ENCODE results near the gene PIK3C3.

The PIK3C3 gene

GRCh38 chr18:41954827-41955613 lies at the start of gene PIK3C3:
TSS of gene PIK3C3 (plus strand) at chr18:41955234. CDS start at chr18:41955292, 58 bp downstream.
- peak; percentile 95 for DNase-seq (ENCODE audit: low read depth)

DNA sequence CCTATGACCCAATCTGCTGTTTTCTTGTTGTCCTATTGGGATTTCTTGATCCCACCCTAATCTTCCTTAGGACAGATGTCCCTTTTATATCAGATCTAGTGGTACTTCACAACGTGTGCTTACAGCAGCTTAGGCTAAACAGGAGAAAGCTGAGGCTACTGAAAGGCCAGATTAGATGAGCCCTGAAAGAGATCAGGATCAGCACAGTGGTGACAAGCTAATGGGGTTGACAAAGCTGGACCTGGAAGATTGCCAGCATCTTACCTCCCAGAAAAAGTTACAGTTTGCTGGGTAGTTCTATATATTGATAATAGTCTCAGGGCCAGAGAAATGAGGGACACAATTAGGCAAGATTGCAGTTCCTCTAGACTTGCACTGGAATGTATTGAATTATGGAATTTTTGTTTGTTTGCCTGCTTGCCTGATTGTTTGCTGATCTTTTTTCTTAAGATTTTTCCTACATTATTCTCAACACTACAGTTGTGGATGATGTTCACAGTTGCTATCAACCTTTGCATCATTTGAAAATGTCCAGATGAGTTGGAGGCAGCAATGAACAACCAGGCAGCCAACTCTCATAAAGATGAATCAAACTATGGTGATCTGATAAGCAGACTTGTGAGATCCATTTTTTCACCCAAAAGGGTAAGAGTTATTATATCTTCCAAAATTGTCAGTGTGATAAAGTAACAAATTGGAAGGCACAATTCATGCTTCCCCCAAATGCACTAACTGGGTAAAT lies 49.1 kb upstream of the PIK3C3 start:
- no peak overlapping the region for H3K4me3 ChIP-seq (ENCODE audit: low read depth, low read length)
- no peak for DNase-seq (ENCODE audit: low read depth)

More at GRCh38 chr18:41954827-41955613, at the start of gene PIK3C3:
- peak within 1 kb of the TSS; percentile 86 for H3K4me3 ChIP-seq (ENCODE audit: low read depth, low read length)

DNA sequence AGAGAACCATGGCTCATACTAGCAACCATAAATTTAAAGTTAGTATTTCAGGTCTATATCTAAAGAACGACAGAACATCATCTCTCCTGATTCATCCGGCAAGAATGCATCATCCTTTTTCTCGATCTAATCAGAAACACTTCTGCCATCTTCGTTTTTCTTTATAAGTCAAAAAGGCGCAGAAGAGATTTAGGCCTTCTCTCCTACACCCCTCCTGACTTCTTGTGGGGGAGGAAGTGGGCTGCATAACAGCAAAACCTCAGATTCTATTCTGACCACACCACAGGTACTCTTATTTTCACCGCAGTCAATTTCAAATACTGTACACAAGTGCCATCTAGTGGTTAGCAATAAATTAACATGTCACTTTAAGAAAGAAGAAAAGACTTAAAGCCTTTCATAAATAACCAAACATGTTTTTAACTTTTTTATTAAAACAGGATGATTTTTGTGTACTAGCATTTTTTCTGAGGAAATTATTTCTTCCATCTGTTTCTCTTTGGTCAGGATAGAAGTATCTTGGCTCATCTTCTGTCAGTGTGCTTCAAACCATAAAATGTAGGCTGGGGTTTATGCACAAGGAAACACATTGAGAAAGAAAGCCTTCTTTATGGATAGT lies 48.4 kb upstream of the PIK3C3 start:
- peak; percentile 21 for DNase-seq (ENCODE audit: low read depth)
- H3K4me3 ChIP-seq (ENCODE audit: low read depth, low read length) = peak overlapping the region; percentile 20

- no peak overlapping the region for H3K4me3 ChIP-seq (ENCODE audit: low read depth, low read length)
- DNase-seq (ENCODE audit: low read depth) = peak; percentile 31
Measured at GRCh38 chr18:41917181-41917580, 37.9 kb upstream of the PIK3C3 start.

- no peak overlapping the region for H3K4me3 ChIP-seq (ENCODE audit: low read depth, low read length)
- no peak for DNase-seq (ENCODE audit: low read depth)
Measured at GRCh38 chr18:41921770-41922169, 33.3 kb upstream of the PIK3C3 start.

DNA sequence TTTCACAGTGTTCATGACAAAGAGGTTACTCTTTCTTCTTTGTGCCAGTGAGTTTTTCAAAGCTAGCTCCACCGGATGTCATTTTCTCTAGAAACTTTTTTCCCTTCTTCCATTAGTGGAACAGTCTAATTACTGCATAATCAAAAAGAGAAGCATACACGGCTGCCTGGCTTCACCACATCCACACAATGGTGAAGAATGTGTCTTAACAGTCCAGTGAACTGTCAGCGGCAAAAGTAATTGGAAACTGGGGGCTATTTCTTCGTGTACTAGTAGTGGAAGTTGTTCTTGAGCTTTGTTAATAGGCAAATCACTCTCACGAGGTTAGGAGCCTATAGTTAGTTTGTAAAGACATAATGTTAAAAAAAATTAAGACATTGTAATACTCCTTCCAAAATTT lies 32.9 kb upstream of the PIK3C3 start:
- DNase-seq (ENCODE audit: low read depth) = no peak
- H3K4me3 ChIP-seq (ENCODE audit: low read depth, low read length) = no peak overlapping the region

GRCh38 chr18:41922841-41923240 lies 32.2 kb upstream of the PIK3C3 start:
- H3K4me3 ChIP-seq (ENCODE audit: low read depth, low read length) = no peak overlapping the region
- DNase-seq (ENCODE audit: low read depth) = no peak

DNA sequence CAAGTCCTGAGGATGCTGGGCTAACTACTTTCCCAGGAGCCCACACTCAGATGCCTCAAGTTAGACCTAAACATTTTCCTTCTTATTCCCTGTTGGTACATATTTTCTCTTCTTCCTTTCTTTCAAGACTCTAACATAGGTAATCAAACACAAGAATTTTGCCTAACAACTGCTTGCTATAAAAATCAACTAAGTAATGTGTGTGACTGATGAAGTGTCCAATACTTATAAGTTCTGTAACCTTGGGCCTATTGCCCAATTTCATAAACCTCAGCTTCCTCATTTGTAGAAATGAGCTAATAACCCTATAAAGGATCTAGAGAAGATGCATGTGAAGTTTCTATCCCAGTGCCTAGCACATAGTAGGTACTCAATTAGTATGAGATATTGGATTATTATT lies 31.6 kb upstream of the PIK3C3 start:
- H3K4me3 ChIP-seq (ENCODE audit: low read depth, low read length) = no peak overlapping the region
- DNase-seq (ENCODE audit: low read depth) = no peak

DNA sequence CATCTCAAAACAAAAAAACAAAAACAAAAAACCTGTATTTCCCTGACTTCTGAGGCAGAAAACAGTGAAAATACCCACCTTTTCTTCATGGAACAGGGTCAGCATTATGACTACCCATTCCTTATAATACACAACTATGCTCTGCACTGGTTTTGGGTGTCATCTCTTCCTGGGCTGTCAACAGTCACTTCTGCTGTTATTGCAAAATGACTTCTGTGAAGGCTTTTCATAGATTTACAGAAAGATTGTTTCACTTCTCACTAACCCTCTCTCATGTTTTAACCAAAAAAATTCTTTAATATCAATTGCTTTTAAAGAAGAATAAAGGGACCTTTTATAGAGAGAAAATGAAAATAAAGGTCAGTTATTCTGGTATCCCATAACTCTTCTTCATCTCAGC lies 26.5 kb upstream of the PIK3C3 start:
- no peak for DNase-seq (ENCODE audit: low read depth)
- no peak overlapping the region for H3K4me3 ChIP-seq (ENCODE audit: low read depth, low read length)

GRCh38 chr18:41932899-41933298 lies 22.1 kb upstream of the PIK3C3 start:
- no peak for DNase-seq (ENCODE audit: low read depth)
- H3K4me3 ChIP-seq (ENCODE audit: low read depth, low read length) = no peak overlapping the region

- no peak for DNase-seq (ENCODE audit: low read depth)
Measured at GRCh38 chr18:41933778-41934177, 21.3 kb upstream of the PIK3C3 start.

DNA sequence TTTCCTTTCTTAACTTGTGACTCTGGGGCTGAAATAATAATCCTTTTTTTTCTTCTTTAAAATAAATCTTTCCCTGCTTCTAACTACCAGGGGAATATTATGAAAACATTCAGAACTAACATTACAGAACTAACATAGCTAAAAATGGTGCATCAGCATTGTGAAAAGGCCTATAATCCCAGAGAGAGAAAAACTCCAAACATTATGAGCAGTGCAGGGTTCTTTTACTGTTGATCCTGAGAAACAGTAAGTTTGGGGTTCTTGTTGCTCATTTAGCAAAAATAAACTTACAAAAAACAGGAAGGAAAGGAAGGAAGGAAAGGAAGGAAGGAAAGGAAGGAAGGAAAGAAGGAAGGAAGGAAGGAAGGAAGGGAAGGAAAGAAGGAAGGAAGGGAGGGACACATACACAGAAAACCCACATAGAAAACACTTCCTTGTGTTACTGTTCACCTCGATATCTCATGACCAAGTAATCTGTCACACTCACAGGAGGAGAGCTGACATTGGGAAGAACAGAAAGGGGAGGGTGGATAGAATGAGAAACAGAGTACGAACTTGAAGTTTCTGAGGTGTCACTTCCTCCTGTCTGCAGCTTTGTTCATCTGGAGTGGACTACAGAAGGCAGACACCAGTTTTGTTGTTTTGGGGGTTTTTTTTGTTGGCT lies 18.4 kb upstream of the PIK3C3 start:
- DNase-seq (ENCODE audit: low read depth) = no peak
- no peak overlapping the region for H3K4me3 ChIP-seq (ENCODE audit: low read depth, low read length)

More at GRCh38 chr18:41933778-41934177, 21.3 kb upstream of the PIK3C3 start:
- H3K4me3 ChIP-seq (ENCODE audit: low read depth, low read length) = no peak overlapping the region

GRCh38 chr18:41938445-41938844 lies 16.6 kb upstream of the PIK3C3 start:
- H3K4me3 ChIP-seq (ENCODE audit: low read depth, low read length) = no peak overlapping the region
- peak; percentile 93 for DNase-seq (ENCODE audit: low read depth)

DNA sequence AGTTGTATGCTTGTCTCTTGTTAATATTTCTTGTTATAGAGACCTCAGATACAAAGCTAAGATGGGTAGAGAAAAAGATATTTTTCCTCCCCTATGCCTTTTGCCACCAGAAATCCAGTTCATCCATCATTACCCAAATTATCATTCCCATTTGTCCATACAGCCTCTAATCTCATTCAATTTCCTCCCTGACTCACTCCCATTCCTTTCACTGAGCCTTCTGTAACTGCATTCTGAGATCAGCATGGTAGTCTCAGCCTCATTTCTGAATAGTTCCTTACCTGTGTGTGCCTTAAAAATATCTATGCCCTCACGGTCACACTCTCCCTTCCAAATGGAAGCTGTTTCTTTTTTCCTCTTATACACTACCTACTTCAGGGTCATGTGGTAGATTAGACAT lies 15.7 kb upstream of the PIK3C3 start:
- H3K4me3 ChIP-seq (ENCODE audit: low read depth, low read length) = no peak overlapping the region
- no peak for DNase-seq (ENCODE audit: low read depth)

- H3K4me3 ChIP-seq (ENCODE audit: low read depth, low read length) = no peak overlapping the region
- DNase-seq (ENCODE audit: low read depth) = peak; percentile 87
Measured at GRCh38 chr18:41940506-41941215, 14.4 kb upstream of the PIK3C3 start.

- DNase-seq (ENCODE audit: low read depth) = no peak
Measured at GRCh38 chr18:41942254-41942653, 12.8 kb upstream of the PIK3C3 start.

DNA sequence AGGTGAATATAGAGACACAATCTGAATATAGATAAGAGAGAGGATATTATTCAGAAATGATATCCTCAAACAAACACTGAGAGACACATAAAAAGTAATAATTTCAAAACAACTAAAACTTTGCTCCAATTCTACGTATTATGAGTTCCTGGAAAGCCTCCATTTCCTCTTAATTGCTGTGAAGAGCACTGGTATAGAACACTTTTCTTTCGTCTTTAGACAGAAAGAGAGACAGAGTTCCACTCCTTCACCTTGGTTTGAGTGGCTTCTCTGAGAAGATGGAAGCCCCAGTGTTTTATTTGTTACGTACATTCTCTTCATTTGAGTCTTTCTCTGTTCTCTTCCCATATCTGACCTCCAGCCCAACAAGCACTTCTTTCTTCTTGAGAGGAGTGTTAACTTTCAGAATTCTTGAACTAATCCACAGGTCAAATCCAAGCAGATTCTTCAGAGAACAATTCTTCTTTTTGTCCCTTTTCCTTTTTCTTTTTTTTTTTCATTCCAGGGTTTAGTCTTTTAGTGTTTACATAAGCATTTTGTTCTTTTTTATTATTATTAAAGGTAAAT lies 6.4 kb upstream of the PIK3C3 start:
- DNase-seq (ENCODE audit: low read depth) = no peak
- H3K4me3 ChIP-seq (ENCODE audit: low read depth, low read length) = no peak overlapping the region

More at GRCh38 chr18:41942254-41942653, 12.8 kb upstream of the PIK3C3 start:
- H3K4me3 ChIP-seq (ENCODE audit: low read depth, low read length) = no peak overlapping the region

DNA sequence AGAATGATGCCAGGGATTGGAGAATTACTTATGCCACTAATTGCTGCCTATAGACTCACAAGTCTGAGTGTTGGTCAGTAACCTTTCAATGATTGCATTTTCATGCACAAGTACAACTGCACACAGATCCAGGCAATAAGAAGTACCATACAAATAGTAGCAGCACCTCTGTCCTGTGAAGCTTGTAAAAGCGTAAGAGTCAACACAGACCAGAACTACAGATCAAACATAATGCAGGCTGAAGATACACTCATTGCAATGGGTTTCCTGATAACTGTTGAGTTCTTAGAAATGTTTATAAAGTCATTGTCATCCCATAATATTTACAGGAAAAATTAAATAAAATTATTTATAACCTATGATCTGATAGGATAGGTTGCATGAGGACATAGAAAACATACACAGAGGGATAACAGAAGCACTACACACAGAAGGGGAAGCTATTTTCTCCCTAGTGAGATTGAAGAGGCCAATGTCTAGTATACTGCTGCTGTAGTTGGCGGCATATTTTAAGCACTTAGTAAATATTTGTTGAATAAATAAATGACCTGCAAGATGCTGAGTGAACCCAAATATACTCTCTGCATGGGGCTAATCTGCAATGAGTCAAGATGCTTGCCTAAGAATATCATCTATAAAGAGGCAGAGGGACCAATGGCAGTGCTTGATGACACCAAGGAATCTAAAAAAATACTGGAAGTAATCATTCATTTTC lies 5.7 kb upstream of the PIK3C3 start:
- DNase-seq (ENCODE audit: low read depth) = no peak
- no peak overlapping the region for H3K4me3 ChIP-seq (ENCODE audit: low read depth, low read length)
